ENCODE results near the gene FRMD4A.

GRCh38 chr10:13808556-13809391 lies 522.0 kb downstream of the FRMD4A start:
- no peak for TF ChIP-seq CTCF (IDR thresholded peaks at IDR 0.05)
- TF ChIP-seq POLR2A (IDR thresholded peaks at IDR 0.05), result no peak

Data from heart left ventricle (tissue), 13 donors.